Effector memory CD4-positive, alpha-beta T cell (primary cell): ENCODE data around the gene HOXD8.

Experiments used
- DNase-seq, 3 donors: peaks; one replicate each; pipeline ENCODE4 v3.0.0-alpha.2; 2020
- H3K27ac ChIP-seq: 2 replicates; pipeline ENCODE4 v1.7.0; 2013; ENCODE audit warnings: mild to moderate bottlenecking, low read length, moderate library complexity; ENCODE audit not compliant: insufficient read depth, poor library complexity, severe bottlenecking
- H3K27me3 ChIP-seq: replicated peaks from 2 replicates; pipeline ENCODE4 v1.7.0; 2013; ENCODE audit warnings: mild to moderate bottlenecking, low read length; ENCODE audit not compliant: insufficient read depth, control insufficient read depth, poor library complexity, severe bottlenecking
- H3K36me3 ChIP-seq: 2 replicates; pipeline ENCODE4 v1.7.0; 2013; ENCODE audit warnings: mild to moderate bottlenecking, low read length, moderate library complexity; ENCODE audit not compliant: control insufficient read depth, insufficient read depth
- H3K4me1 ChIP-seq: 2 replicates; pipeline ENCODE4 v1.7.0; 2013; ENCODE audit warnings: low read length, mild to moderate bottlenecking; ENCODE audit not compliant: control insufficient read depth, insufficient read depth, poor library complexity, severe bottlenecking
- H3K4me3 ChIP-seq: 2 replicates; pipeline ENCODE4 v1.7.0; 2013; ENCODE audit warnings: low read length, low read depth, mild to moderate bottlenecking; ENCODE audit not compliant: insufficient read depth, poor library complexity, severe bottlenecking
- H3K9me3 ChIP-seq: 2 replicates; pipeline ENCODE4 v1.7.0; 2013; ENCODE audit warnings: mild to moderate bottlenecking, low read length, moderate library complexity; ENCODE audit not compliant: control insufficient read depth

Gene HOXD8

GRCh38 chr2:176117823-176118371 lies 11.6 kb upstream of the HOXD8 start:
- no peak for DNase-seq
- Histone ChIP-seq H3K4me1 (peaks cover 11% of the 10 kb centered on the region), H3K4me3 (no peak overlapping the region), H3K36me3 (no peaks in the 10 kb centered on the region), H3K27me3 (peaks cover 93% of the 10 kb centered on the region), H3K27ac (no peak overlapping the region), H3K9me3 (no peaks in the 10 kb centered on the region)

GRCh38 chr2:176118601-176119339 lies 10.7 kb upstream of the HOXD8 start:
- H3K4me1 ChIP-seq: peaks cover 17% of the 10 kb centered on the region
- no peak for DNase-seq
- no peak overlapping the region for H3K27ac ChIP-seq
- peaks cover 93% of the 10 kb centered on the region for H3K27me3 ChIP-seq
- no peaks in the 10 kb centered on the region for H3K36me3 ChIP-seq
- H3K4me3 ChIP-seq: no peak overlapping the region
- no peaks in the 10 kb centered on the region for H3K9me3 ChIP-seq

DNA sequence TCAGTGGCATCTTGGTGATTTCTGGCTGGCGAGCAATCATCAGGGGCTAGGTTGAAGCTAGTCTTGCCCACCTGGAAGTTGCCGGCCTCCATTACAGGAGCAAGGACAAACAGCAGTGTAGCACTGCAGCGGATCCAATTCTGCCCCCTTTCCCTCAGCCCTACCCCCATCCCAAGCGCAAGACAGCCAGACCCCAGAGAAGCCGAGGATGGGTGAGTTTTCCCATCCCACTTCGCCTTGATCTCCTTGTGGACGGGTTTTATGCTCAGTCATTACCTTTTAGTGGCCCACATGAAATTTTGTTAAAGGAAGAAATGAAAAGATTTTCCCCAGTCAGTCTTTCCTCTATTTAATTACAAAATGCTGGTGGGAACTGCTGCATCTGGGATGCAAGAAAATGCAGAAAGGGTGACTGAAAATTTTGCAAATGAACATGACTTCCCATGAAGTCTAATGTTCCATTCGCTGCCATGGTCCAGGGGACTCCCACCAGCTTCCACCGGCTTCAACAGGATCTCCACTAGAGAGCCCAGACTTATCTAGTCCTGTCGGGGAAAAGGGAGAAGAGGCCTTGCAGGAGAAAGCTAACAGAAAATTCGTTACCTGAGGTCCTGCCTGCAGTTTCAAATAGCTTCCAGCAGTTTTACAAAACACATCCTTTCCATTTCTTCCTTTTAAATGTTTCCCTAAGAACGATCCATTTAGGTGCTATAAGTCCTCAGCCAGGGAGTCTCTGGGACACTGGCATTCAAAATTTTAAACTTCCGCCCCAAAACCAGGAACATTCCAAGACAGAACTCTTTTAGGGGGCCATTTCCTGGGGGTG lies 8.9 kb upstream of the HOXD8 start:
- peaks cover 17% of the 10 kb centered on the region for H3K4me1 ChIP-seq

DNA sequence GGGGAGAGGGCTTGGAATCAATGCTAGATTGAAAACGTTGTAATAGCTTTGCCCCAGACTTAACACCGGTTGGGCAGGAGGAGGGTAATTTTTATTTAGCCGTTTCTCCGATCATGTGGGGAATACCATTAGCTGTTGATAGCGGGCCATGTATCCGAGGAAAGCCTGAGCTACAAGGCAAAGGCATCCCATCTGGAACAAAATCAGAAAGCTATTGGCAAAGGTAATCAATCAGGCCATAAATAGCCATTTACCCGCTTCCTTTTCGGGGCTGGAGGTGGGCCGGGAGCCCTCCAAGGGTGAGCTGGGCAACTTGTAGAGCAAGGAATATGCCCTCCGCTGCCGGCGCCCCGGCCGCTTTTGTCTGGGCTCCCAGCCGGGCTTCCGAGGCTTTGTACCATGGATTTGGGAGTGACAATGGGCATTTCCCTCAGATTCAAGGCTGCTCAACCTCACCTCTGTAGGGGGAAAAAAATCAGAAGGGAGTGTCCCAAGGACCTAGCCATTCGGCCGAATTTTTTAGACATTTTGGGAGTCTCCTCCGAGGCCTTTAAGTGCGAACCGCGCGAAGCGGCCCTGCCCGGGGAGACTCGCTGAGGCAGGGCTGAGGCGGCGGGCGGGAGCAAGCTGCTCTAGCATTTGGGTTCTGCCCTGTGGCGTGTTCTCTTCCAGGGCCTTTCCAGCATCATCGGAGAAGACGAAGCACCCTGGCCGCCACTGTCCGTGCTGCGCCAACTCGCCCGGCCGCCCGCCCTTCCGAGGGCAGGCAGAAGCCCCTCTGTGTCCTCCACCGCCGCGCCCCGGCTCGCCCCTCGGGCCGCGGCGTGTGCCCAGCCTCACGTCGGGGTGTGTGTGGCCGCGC lies 8.1 kb upstream of the HOXD8 start:
- Histone ChIP-seq H3K27me3 (peaks cover 93% of the 10 kb centered on the region), H3K27ac (no peak overlapping the region), H3K4me3 (no peak overlapping the region), H3K4me1 (peaks cover 17% of the 10 kb centered on the region), H3K36me3 (no peaks in the 10 kb centered on the region), H3K9me3 (no peaks in the 10 kb centered on the region)
- no peak for DNase-seq

More for the DNA sequence above, 8.9 kb upstream of the HOXD8 start:
- no peaks in the 10 kb centered on the region for H3K36me3 ChIP-seq
- no peaks in the 10 kb centered on the region for H3K9me3 ChIP-seq
- H3K27ac ChIP-seq: no peak overlapping the region
- no peak for DNase-seq
- no peak overlapping the region for H3K4me3 ChIP-seq
- peaks cover 94% of the 10 kb centered on the region for H3K27me3 ChIP-seq

DNA sequence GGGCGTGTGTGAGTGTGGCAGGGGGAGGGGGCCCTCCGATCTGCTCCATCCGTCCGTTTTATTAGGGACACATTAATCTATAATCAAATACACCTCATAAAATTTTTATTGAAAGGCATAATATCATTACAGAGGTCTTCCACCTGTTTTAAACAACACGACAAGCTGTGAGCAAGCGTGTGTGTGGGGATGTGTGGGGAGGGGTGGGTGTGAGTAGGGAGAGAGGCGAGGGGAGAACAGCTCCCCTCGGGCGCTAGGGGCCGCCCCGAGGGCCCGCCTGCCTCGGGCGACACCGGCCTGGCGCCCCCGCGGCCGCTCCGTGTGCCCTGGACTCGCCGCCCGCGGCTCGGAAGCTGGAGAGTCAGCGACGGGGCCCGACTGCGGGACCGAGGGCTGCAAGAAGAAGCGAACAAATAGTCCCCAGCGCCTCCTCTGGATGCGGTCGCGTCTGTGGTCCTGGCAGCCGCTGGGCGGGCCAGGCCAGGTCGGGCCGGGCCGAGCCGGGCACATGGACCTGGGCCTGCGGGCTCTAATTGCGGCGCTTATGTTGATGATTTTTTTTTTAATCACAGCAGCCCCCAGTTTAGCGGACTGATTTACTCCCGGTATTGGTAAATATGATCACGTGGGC lies 7.3 kb upstream of the HOXD8 start:
- Histone ChIP-seq H3K9me3 (no peaks in the 10 kb centered on the region), H3K4me3 (peak overlapping the region; percentile 16)

GRCh38 chr2:176122683-176123410 lies 6.7 kb upstream of the HOXD8 start, which contains the start of gene HOXD9:
HOXD9 (plus strand) TSS chr2:176122719; CDS start chr2:176122769, 50 bp downstream.
- no peaks in the 10 kb centered on the region for H3K36me3 ChIP-seq
- peaks cover 92% of the 10 kb centered on the region for H3K27me3 ChIP-seq
- peak within 1 kb of the TSS; percentile 16 for H3K4me3 ChIP-seq
- no peaks in the 10 kb centered on the region for H3K9me3 ChIP-seq
- no peak within 1 kb of the TSS for H3K27ac ChIP-seq
- DNase-seq: no peak
- peaks cover 17% of the 10 kb centered on the region for H3K4me1 ChIP-seq

More for the DNA sequence above, 7.3 kb upstream of the HOXD8 start:
- Histone ChIP-seq H3K27me3 (peaks cover 92% of the 10 kb centered on the region), H3K27ac (no peak overlapping the region), H3K36me3 (no peaks in the 10 kb centered on the region), H3K4me1 (peaks cover 17% of the 10 kb centered on the region)
- DNase-seq: no peak

GRCh38 chr2:176123411-176124109 lies 5.9 kb upstream of the HOXD8 start:
- Histone ChIP-seq H3K27me3 (peaks cover 92% of the 10 kb centered on the region), H3K4me1 (peaks cover 17% of the 10 kb centered on the region), H3K9me3 (no peaks in the 10 kb centered on the region), H3K36me3 (no peaks in the 10 kb centered on the region), H3K4me3 (no peak overlapping the region), H3K27ac (no peak overlapping the region)
- DNase-seq: no peak

- H3K36me3 ChIP-seq: no peaks in the 10 kb centered on the region
- no peak for DNase-seq
- no peak overlapping the region for H3K4me3 ChIP-seq
- peaks cover 21% of the 10 kb centered on the region for H3K4me1 ChIP-seq
- H3K9me3 ChIP-seq: no peaks in the 10 kb centered on the region
- peaks cover 95% of the 10 kb centered on the region for H3K27me3 ChIP-seq
- H3K27ac ChIP-seq: no peak overlapping the region
Observed at GRCh38 chr2:176124110-176124946, 5.2 kb upstream of the HOXD8 start.
